Measurements from ENCODE around the gene BCL2.
A peak's percentile ranks its signal among the peaks of the same experiment; 100 is the strongest.

BCL2 gene

GRCh38 chr18:63154350-63155152 is 165.0 kb downstream of the BCL2 start:
- no peak for DNase-seq

DNA sequence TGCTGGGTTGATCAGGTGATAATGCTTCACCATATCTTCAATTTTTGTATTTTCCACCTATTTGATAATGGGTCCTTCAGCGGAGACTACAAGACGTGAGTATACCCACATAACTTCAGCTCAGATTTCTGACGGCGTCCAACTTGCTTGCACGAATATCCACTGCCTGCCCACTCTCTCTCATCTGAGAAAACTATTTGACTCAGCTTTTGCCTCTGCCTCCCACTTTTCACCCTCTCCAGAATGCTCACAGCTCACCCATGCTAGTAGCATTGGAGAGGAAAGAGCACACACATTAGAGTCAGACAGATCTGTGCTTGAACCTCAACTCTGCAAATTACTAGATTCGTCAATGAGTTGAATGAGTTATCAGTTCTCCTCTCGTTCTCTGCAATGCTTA is 166.8 kb downstream of the BCL2 start:
- DNase-seq: peak; percentile 61

GRCh38 chr18:63152096-63152495 is 167.5 kb downstream of the BCL2 start:
- DNase-seq: no peak

DNA sequence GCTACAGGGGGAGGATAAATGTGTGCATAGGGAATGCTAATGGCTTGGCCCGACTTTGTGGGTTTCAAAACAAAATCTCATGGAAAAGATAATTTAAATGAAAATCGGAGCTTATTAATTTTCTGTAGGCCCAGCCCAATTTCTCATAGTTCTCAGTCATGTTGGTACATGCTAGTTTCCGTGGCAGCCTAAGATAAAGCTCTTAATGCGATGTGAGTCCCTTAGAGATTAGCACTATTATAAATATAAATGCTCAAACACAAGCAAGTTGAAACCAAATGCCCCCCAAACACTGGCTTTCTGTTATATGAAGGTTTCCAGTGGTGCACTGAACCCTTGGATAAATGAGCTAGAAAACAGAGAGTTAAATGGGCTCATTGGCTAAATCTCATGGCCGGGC is 168.0 kb downstream of the BCL2 start:
- no peak for DNase-seq

DNA sequence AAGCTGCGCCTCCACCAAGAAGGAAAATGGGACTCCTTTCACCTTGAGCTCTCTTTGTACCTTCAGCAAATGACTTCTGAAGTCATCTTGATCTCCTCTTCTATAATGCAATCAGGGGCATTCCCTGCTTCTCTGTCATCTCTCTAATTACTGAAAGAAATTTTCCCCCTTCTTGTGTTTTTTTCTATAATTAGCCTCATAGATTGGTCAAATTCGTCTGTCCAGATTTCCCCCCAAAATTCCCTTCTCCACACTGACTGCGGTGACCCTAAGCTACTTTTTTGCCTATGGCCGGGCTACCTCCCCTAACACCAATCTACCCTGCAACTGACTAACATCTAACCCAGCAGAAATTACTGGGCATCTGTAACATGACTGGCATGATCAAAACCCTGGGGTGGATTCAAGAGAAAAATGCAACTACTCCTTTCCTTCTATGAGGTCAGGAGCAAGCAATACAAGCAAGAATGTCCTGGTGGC is 168.6 kb downstream of the BCL2 start:
- no peak for DNase-seq

- DNase-seq: no peak
Measured at GRCh38 chr18:63150326-63150725, 169.2 kb downstream of the BCL2 start.

- DNase-seq: no peak
Measured at GRCh38 chr18:63149302-63149587, 170.3 kb downstream of the BCL2 start.

DNA sequence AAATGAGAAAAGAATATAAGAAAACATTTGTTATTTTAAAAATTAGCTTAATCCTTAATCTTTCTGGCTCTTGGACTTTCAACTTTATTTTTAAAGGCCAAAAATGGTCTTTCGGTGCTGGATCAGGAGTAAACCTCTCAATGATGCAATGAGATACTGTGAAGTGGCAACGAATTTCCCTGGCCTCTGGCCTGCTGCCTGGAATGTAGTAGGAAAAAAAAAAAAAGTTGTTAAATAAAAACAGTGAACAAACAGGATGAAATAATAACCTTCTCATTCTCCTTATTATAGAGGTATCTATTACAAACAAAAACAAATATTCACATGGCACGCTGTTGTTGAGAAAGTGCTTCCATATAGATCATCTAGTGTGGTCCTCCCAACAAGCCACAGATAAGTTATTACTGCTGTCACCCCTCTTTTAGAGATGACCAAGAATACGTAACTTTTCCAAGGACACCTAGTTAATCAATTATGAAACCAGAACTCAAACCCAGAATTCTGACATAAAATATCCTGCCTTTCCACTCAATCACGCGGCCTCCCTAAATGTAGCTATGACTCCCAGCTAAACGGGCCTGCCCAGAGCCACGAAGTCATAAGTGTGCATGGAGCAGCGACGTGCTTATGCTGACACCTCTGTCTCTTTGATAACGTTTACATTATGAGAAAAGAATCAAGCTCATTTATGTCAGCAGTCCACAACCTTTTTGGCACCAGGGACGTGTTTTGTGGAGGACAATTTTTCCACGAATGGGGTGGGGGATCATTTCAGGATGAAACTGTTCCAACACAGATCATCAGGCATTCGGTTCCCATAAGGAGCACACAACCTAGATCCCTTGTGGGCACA is 170.9 kb downstream of the BCL2 start:
- DNase-seq: no peak

GRCh38 chr18:63147973-63148372 is 171.6 kb downstream of the BCL2 start:
- DNase-seq: no peak

DNA sequence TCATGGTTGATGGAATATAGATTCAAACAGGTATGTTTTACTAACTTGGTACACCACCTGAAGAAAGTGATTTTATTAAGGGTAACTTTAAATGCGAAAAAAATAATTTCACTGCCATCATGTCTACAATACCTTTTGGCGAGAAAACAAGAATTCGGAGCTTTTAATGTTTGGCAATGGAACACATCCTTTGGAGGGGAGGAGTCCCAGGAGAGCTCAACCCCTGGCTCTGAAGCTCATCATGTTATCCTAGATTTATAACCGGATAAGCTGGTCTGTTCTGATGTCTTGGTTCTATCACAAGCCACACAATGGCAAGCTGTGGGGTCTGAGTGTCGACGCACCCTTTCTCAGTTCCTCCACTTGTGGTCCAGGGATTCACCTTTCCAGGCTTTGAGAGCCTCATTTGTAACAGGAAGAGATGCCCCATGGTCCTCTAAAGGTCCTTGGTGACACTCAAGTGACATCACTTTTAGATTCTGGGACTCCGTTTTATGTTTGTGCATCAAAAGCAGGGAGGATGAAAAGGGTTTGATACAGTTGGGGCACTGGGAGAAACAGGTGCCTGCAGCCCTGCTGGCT is 172.7 kb downstream of the BCL2 start:
- no peak for DNase-seq

- no peak for DNase-seq
Measured at GRCh38 chr18:63145851-63146555, 173.6 kb downstream of the BCL2 start.

- DNase-seq: no peak
Measured at GRCh38 chr18:63145166-63145850, 174.3 kb downstream of the BCL2 start.

GRCh38 chr18:63144748-63145147 is 174.8 kb downstream of the BCL2 start:
- no peak for DNase-seq

GRCh38 chr18:63143330-63143771 is 176.2 kb downstream of the BCL2 start:
- DNase-seq: no peak

GRCh38 chr18:63142594-63143225 is 176.9 kb downstream of the BCL2 start:
- no peak for DNase-seq

GRCh38 chr18:63141778-63142176 is 177.8 kb downstream of the BCL2 start:
- DNase-seq: no peak

- DNase-seq: no peak
Measured at GRCh38 chr18:63140997-63141777, 178.4 kb downstream of the BCL2 start.

- DNase-seq: no peak
Measured at GRCh38 chr18:63140038-63140450, 179.5 kb downstream of the BCL2 start.

DNA sequence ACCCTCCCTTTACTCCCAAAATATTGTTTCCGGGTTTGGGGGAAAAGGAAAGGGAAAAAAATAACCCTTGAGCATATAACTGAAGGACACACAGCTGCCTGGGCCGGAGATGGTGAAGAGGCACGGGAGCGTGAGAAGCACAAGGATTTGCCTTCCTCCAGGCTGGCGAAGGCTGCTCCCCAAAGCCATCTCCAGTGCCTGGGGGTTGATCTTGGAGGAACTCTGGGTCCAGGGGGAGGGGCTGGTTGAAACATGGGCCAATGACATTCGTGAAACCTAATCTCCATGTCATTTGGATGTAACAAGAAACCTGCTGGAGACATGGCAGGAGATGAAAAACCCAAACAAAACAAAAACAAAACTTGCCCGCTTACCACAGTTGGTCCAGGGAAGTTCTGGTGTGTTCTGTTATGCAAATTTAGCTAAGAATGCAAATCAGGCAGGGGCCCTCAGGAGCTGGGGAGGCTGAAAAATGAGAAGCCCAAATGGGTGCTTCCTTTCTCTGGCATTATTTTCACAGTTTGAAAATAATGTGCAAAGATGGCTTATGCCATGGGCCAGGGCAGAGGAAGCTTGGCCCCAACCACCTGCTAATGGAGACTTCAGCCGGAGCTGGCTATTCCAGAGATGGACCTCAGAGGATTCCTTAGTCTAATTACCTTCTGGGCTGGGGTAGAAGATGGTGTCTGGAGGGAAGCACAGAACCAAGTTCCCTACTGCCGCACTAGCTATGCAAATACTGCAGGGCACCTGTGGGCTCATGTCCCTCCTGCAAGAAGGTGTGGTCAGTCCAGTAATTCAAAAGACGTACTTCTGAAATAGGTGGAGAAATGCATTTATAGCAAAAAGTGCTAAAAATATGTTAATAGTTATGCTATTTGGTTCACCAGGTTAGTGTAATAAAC is 180.9 kb downstream of the BCL2 start:
- peak; percentile 50 for DNase-seq

- DNase-seq: peak; percentile 53
Measured at GRCh38 chr18:63137999-63138435, 181.6 kb downstream of the BCL2 start.
